SK-N-MC (cell line): Measurements from ENCODE around the gene PTPRN2.

ENCODE experiments used
- EZH2 ChIP-seq: fragments of 200-600 bp; sonication (generic); IDR thresholded peaks from one replicate; pipeline ENCODE4 v1.6.1; 2017; ENCODE audit warnings: antibody characterized with exemption
- FOXP2 ChIP-seq: optimal IDR thresholded peaks from 2 replicates; pipeline ENCODE3; 2011; ENCODE audit warnings: mild to moderate bottlenecking, moderate library complexity; ENCODE audit not compliant: insufficient read depth; ENCODE audit errors: extremely low read length, control extremely low read depth
- POLR2AphosphoS5 ChIP-seq: IDR thresholded peaks from 2 replicates; pipeline ENCODE4 v1.6.1; 2012; ENCODE audit warnings: mild to moderate bottlenecking, low read depth, low read length, borderline replicate concordance

GRCh38 chr7:157521752-157522151, 1065.9 kb downstream of the PTPRN2 start:
- TF ChIP-seq POLR2AphosphoS5 (no peak), EZH2 (no peak), FOXP2 (no peak)
